GM12878 (cell line): ENCODE results near the gene COQ8B. TPM values are rescaled to one million over a fixed set of nuclear protein-coding genes. Genes with fewer than 3 reads are reported as not detected.

Source experiments
- ATAC-seq: fragments of 200-7000 bp; cut with Tn5 transposase; 3 replicates; pipeline ENCODE4 v1.9.1; 2020; ENCODE audit warnings: mild to moderate bottlenecking, moderate library complexity
- BruUV-seq: library from RNA; stranded (reverse); fragments of 400-500 nt; replicated peaks from 2 replicates; lab custom pipeline; 2021; lab: Mats Ljungman, UMichigan
- CTCF ChIA-PET: fragments of 300-600 bp; sonication (Branson Sonifier 250); formaldehyde crosslinking; extraction: SDS; loops from one replicate; lab custom pipeline; 2021; ENCODE audit warnings: inconsistent platforms; lab: Yijun Ruan, JAX
- POLR2A ChIA-PET: fragments of 350-600 bp; formaldehyde crosslinking; extraction: SDS; loops from one replicate; lab custom pipeline; 2021; ENCODE audit warnings: inconsistent platforms; lab: Charles Lee
- RAD21 ChIA-PET: fragments of 300-600 bp; sonication (Branson Sonifier 250); formaldehyde crosslinking; loops from one replicate; lab custom pipeline; 2023; ENCODE audit warnings: antibody characterized with exemption; ENCODE audit not compliant: unreplicated experiment; lab: Charles Lee
- SMC1A ChIA-PET: fragments of 300-600 bp; sonication (Branson Sonifier 250); formaldehyde crosslinking; loops from one replicate; lab custom pipeline; 2023; ENCODE audit not compliant: unreplicated experiment, uncharacterized antibody; lab: Charles Lee
- DNase-seq: peaks from one replicate; pipeline ENCODE4 v3.0.0-alpha.2; 2011; ENCODE audit warnings: low read depth, low spot score
- FAIRE-seq: peaks from 3 replicates; lab custom pipeline; 2011; peaks lifted over from hg19 to GRCh38; lab: Jason Lieb, UNC
- H2AFZ ChIP-seq: 2 replicates; pipeline ENCODE4 v1.6.0; 2011; ENCODE audit warnings: low read depth, low read length, control low read depth; ENCODE audit not compliant: control insufficient read depth
- H3K27ac ChIP-seq: 2 replicates; pipeline ENCODE4 v1.5.1; 2011; ENCODE audit warnings: control low read depth; ENCODE audit not compliant: control insufficient read depth, insufficient read depth
- H3K27me3 ChIP-seq, 2 experiments: replicated peaks in 1 of 2; 2 replicates each; pipeline versions ENCODE4 v1.6.0 to v1.6.1; 2011; ENCODE audit warnings: low read length in 1 of 2; ENCODE audit not compliant: control insufficient read depth in 2 of 2, insufficient read depth in 2 of 2
- H3K36me3 ChIP-seq, 2 experiments: 2 replicates each; pipeline ENCODE4 v1.5.1; 2011; ENCODE audit warnings: low read length in 1 of 2; ENCODE audit not compliant: control insufficient read depth in 2 of 2, insufficient read depth in 2 of 2
- H3K4me1 ChIP-seq: 2 replicates; pipeline ENCODE4 v1.6.1; 2011; ENCODE audit warnings: mild to moderate bottlenecking, low read length, moderate library complexity, mixed read lengths; ENCODE audit not compliant: control insufficient read depth, insufficient read depth
- H3K4me2 ChIP-seq: 2 replicates; pipeline ENCODE4 v1.6.0; 2011; ENCODE audit warnings: control low read depth; ENCODE audit not compliant: control insufficient read depth, insufficient read depth
- H3K4me3 ChIP-seq: fragments of 200-600 bp; sonication (generic); 2 replicates; pipeline ENCODE4 v1.5.1; 2016
- H3K79me2 ChIP-seq: 2 replicates; pipeline ENCODE4 v1.6.0; 2011; ENCODE audit warnings: low read length; ENCODE audit not compliant: control insufficient read depth, insufficient read depth
- H3K9ac ChIP-seq: 2 replicates; pipeline ENCODE4 v1.8.0; 2011; ENCODE audit warnings: low read length, control low read depth, mixed read lengths; ENCODE audit not compliant: control insufficient read depth, insufficient read depth
- H3K9me3 ChIP-seq: replicated peaks from 3 replicates; pipeline ENCODE4 v1.5.1; 2011; ENCODE audit warnings: mild to moderate bottlenecking, low read length; ENCODE audit not compliant: control insufficient read depth, insufficient read depth
- H4K20me1 ChIP-seq: 2 replicates; pipeline ENCODE4 v1.6.0; 2011; ENCODE audit not compliant: control insufficient read depth, insufficient read depth
- ATF2 ChIP-seq: IDR thresholded peaks from 2 replicates; pipeline ENCODE4 v1.6.1; 2012; ENCODE audit warnings: low read length, inconsistent platforms
- BCLAF1 ChIP-seq: fragments of 450-650 bp; IDR thresholded peaks from 2 replicates; pipeline ENCODE4 v1.6.1; 2017; ENCODE audit warnings: antibody characterized with exemption, mild to moderate bottlenecking, moderate library complexity
- CEBPZ ChIP-seq: fragments of 150-350 bp; IDR thresholded peaks from 2 replicates; pipeline ENCODE4 v1.6.1; 2016; ENCODE audit warnings: low read depth, low read length
- E4F1 ChIP-seq: fragments of 450-650 bp; IDR thresholded peaks from 2 replicates; pipeline ENCODE4 v1.6.1; 2018; ENCODE audit warnings: borderline replicate concordance, mild to moderate bottlenecking; ENCODE audit not compliant: partially characterized antibody
- ESRRA ChIP-seq: IDR thresholded peaks from 2 replicates; pipeline ENCODE4 v1.6.1; 2012; ENCODE audit warnings: mild to moderate bottlenecking, low read length, improper control_type of control experiment
- ETV6 ChIP-seq, 2 experiments: fragments of 450-650 bp in 1 of 2; IDR thresholded peaks in 1 of 2; conservative IDR thresholded peaks in 1 of 2; 2 replicates each; pipeline ENCODE4 v1.6.1; 2014; ENCODE audit warnings: antibody characterized with exemption in 1 of 2, borderline replicate concordance in 1 of 2, low read depth in 1 of 2, mild to moderate bottlenecking in 1 of 2, moderate library complexity in 1 of 2
- FOS ChIP-seq: IDR thresholded peaks from 3 replicates; pipeline ENCODE4 v1.6.1; 2011; ENCODE audit warnings: borderline replicate concordance; ENCODE audit not compliant: insufficient read length; ENCODE audit errors: extremely low read depth
- IRF5 ChIP-seq: fragments of 450-650 bp; IDR thresholded peaks from 2 replicates; pipeline ENCODE4 v1.6.1; 2017; ENCODE audit warnings: borderline replicate concordance
- MTA3 ChIP-seq: IDR thresholded peaks from 2 replicates; pipeline ENCODE4 v1.6.1; 2012; ENCODE audit warnings: low read length, inconsistent platforms, borderline replicate concordance
- ZNF207 ChIP-seq: fragments of 450-650 bp; IDR thresholded peaks from 2 replicates; pipeline ENCODE4 v1.6.1; 2014; ENCODE audit warnings: antibody characterized with exemption, mild to moderate bottlenecking, borderline replicate concordance
- ZNF24 ChIP-seq: fragments of 450-650 bp; IDR thresholded peaks from 2 replicates; pipeline ENCODE4 v1.6.1; 2017; ENCODE audit warnings: antibody characterized with exemption, mild to moderate bottlenecking
- ZNF622 ChIP-seq: fragments of 450-650 bp; IDR thresholded peaks from 2 replicates; pipeline ENCODE4 v1.6.1; 2017; ENCODE audit warnings: mild to moderate bottlenecking, inconsistent platforms
- WGBS: methylation state at CpG from one replicate; pipeline ENCODE4 v1.1.6; 2016; ENCODE audit warnings: low lambda C conversion rate; ENCODE audit not compliant: insufficient replicate concordance, insufficient coverage; ENCODE audit errors: missing lambda C conversion rate; 5-methylcytosine and 5-hydroxymethylcytosine counted together
- in situ Hi-C: fragments of 300-500 bp; cut with MboI; formaldehyde crosslinking; loops from 9 replicates; pipeline ENCODE4 v1.14.3; 2018; ENCODE audit warnings: mixed read lengths
- intact Hi-C: fragments of 100-400 bp; cut with micrococcal nuclease; formaldehyde crosslinking; loops from one replicate; pipeline ENCODE4 v1.14.2; 2022; ENCODE audit not compliant: unreplicated experiment
- polyA plus RNA-seq, 11 experiments: library from polyadenylated mRNA; depleted of rRNA in 4 of 11; unstranded in 6 of 11; stranded (reverse) in 5 of 11; fragments of >200 nt; fragmentation: Nextera tagmentation in 4 of 11; fragmentation: Illumina TruSeq in 1 of 11; extraction: Ambion mirVana in 4 of 11; extraction: Trizol in 1 of 11; gene quantifications; 1 replicate in 1 of 11; 2 replicates in 10 of 11; pipeline versions ENCODE4 v1.2.1 to v1.2.3, GENCODE V29; 2011 to 2016; ENCODE audit warnings: inconsistent platforms in 2 of 11, missing spikeins in 2 of 11, low read depth in 1 of 11
- total RNA-seq, 4 experiments: library from RNA; depleted of rRNA in 3 of 4; stranded (reverse); fragments of >200 nt in 3 of 4; fragmentation: Illumina TruSeq in 1 of 4; extraction: Trizol in 1 of 4; gene quantifications; 2 replicates each; pipeline versions ENCODE4 v1.2.1 to v1.2.3, GENCODE V29; 2013 to 2021

COQ8B gene
- total and polyA plus RNA-seq, 10 of the 15 experiments (the other 5 are each of a cell fraction or from before 2014, with no cell fraction given): 0.39 to 37.1 (median 16.8) TPM

- Histone ChIP-seq H3K27me3 (no peaks in the 10 kb centered on the region), H3K27ac (no peak overlapping the region), H4K20me1 (no peaks in the 10 kb centered on the region), H3K79me2 (no peaks in the 10 kb centered on the region), H2AFZ (no peak overlapping the region), H3K4me3 (no peak overlapping the region), H3K9ac (no peak overlapping the region), H3K4me2 (no peak overlapping the region), H3K36me3 (peaks cover 3 to 6% of the 10 kb centered on the region in 2 experiments), H3K4me1 (no peaks in the 10 kb centered on the region), H3K9me3 (no peaks in the 10 kb centered on the region)
- intact Hi-C loops: no loop called here
- ChIA-PET CTCF (no interaction called here), RAD21 (no interaction called here), POLR2A (interaction anchor here (0.6 kb wide), 2 partner anchors 30 to 53 kb away, joined by 6 to 11 read pairs; no protein-coding TSS in a partner anchor), SMC1A (no interaction called here)
- 87% methylated on average over 6 of the region's 6 CpGs for WGBS
- BruUV-seq: no TSS peak
- in situ Hi-C loops: no loop called here
- FAIRE-seq (no peak), ATAC-seq (no peak), DNase-seq (no peak)
- TF ChIP-seq ATF2 (no peak), FOS (no peak), ESRRA (no peak), IRF5 (no peak), ZNF207 (no peak), MTA3 (no peak), ZNF24 (no peak), ETV6 (conservative IDR thresholded peaks at IDR 0.05 in 1 of 2, IDR thresholded peaks at IDR 0.05 in 1 of 2; ENCODE audit: borderline replicate concordance in 1 of 2, low read depth in 1 of 2) (no peak), ZNF622 (no peak), CEBPZ (no peak), BCLAF1 (no peak), E4F1 (no peak)
These were observed 14.9 kb downstream of the COQ8B start for GRCh38 chr19:40701758-40702157.
